Progenitor cell of endocrine pancreas (in vitro differentiated cells): Measurements from ENCODE around the gene KRT81. TPM values are rescaled to one million over a fixed set of nuclear protein-coding genes. Genes with fewer than 3 reads are reported as not detected.

Experiments used
- DNase-seq: peaks from one replicate; pipeline ENCODE4 v3.0.0; 2021; ENCODE audit warnings: low spot score; ENCODE audit not compliant: unreplicated experiment
- H3K27ac Mint-ChIP-seq: 2 replicates; pipeline ENCODE4 v1.8.0; 2021; ENCODE audit warnings: mild to moderate bottlenecking, moderate library complexity, mixed read lengths
- H3K27me3 Mint-ChIP-seq: 2 replicates; pipeline ENCODE4 v1.8.0; 2021; ENCODE audit warnings: mixed read lengths
- H3K36me3 Mint-ChIP-seq: 2 replicates; pipeline ENCODE4 v1.8.0; 2022; ENCODE audit warnings: mixed read lengths; ENCODE audit not compliant: insufficient read depth
- H3K4me1 Mint-ChIP-seq: 2 replicates; pipeline ENCODE4 v1.8.0; 2021; ENCODE audit warnings: low read depth, mixed read lengths
- H3K4me3 Mint-ChIP-seq: 2 replicates; pipeline ENCODE4 v1.8.0; 2021; ENCODE audit warnings: low read depth, mild to moderate bottlenecking, moderate library complexity, mixed read lengths
- H3K9me3 Mint-ChIP-seq: 2 replicates; pipeline ENCODE4 v1.8.0; 2021; ENCODE audit warnings: low read depth, mixed read lengths
- total RNA-seq: library from RNA; stranded (reverse); gene quantifications from 2 replicates; pipeline ENCODE4 v1.2.1, GENCODE V29; 2021
- TF ChIP-seq, protein P1 (sequence below): fragments of 200-600 bp; sonication (generic); IDR thresholded peaks from one replicate; pipeline ENCODE4 v1.5.0; 2021; ENCODE audit warnings: antibody characterized with exemption, mild to moderate bottlenecking; ENCODE audit not compliant: unreplicated experiment

KRT81 gene
- total RNA-seq, 1 donor from 2014 or later, result not detected

DNA sequence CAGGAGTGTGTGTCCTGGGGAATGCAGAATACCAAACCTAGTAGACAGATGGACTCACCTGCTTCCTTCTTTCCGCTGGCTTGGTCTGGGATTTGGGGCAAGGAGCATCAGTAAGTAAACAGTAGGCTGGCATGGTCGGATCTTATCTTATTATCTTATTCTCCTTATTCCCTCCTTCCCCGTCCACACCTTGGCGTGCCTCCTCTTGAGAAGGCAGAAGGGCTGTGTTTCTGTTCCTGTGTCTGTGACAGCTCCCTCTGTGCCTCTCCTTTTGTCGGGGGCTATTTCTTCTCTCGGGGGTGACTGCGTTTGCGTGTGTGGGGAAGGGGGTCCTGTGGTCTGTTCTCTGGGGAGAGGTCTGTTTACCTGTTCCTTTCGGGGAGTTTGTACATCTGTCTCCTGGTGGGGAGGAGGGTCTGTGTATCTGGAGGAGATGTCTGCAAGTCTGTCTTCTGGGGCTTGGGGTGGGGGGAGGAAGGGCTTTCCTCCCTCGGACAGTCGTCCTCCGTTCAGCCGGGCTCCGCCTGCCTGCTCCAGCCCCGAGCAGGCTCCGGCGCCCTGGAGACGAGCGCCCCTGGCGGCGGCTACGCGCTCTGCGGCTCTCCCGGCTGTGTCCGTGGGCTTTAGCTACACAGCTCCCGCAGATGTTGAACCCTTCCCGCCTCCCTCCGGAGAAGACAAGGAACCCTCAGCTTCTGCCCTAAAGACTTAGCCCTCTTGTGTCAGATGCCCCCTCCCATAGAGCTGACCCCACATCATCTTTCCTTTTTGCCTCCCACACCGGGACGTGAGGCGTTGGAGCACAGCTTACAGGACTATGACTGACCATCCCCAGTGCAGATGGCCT lies 12.5 kb downstream of the KRT81 start:
- H3K4me1 Mint-ChIP-seq, result peaks cover 7% of the 10 kb centered on the region
- no peaks in the 10 kb centered on the region for H3K36me3 Mint-ChIP-seq
- TF ChIP-seq, protein P1, sequence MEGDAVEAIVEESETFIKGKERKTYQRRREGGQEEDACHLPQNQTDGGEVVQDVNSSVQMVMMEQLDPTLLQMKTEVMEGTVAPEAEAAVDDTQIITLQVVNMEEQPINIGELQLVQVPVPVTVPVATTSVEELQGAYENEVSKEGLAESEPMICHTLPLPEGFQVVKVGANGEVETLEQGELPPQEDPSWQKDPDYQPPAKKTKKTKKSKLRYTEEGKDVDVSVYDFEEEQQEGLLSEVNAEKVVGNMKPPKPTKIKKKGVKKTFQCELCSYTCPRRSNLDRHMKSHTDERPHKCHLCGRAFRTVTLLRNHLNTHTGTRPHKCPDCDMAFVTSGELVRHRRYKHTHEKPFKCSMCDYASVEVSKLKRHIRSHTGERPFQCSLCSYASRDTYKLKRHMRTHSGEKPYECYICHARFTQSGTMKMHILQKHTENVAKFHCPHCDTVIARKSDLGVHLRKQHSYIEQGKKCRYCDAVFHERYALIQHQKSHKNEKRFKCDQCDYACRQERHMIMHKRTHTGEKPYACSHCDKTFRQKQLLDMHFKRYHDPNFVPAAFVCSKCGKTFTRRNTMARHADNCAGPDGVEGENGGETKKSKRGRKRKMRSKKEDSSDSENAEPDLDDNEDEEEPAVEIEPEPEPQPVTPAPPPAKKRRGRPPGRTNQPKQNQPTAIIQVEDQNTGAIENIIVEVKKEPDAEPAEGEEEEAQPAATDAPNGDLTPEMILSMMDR, result peak; percentile 99
- H3K4me3 Mint-ChIP-seq, result peak overlapping the region; percentile 68
- no peak overlapping the region for H3K27ac Mint-ChIP-seq
- peaks cover 63% of the 10 kb centered on the region for H3K27me3 Mint-ChIP-seq
- DNase-seq, result peak; percentile 79
- H3K9me3 Mint-ChIP-seq, result no peaks in the 10 kb centered on the region

DNA sequence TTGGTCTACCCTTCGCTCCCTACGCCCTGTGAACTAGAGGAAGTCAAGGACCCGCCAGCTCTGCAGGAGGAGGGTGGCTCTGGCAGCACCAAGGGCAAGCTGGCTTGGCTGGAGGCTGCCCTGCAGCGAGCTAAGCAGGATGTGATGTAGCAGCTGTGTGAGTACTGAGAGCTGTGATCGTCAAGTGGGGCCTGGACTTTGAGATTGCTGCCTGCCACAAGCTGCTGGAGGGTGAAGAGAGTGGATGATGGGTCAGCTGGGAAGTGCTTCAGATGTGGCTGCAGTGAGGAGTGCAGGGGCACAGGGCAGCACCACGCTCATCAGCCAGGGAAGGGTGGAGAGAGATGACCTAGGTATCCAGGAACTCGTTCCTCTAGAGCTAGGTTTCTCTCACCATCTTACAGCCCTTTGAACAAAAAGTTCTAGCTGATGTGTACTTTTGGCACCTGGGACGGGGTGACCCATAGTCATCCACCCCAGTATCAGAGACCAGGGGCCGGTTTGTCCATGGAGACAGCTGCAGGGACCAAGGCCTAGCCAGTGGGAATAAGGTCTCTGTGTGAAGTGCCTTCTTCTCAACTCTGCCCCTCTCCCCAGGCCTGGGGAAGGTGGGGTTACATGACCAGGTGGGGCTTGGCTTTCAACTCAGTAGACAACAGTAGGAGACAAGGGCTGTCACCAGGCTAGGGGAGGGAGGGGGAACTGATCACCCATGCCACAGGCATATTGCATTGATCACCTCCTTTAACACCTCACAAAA lies 13.7 kb downstream of the KRT81 start:
- Mint-ChIP-seq H3K36me3 (no peaks in the 10 kb centered on the region), H3K27me3 (peaks cover 69% of the 10 kb centered on the region), H3K4me3 (no peak overlapping the region), H3K9me3 (no peaks in the 10 kb centered on the region), H3K4me1 (peaks cover 7% of the 10 kb centered on the region), H3K27ac (peak overlapping the region; percentile 12)
- DNase-seq, result no peak
- TF ChIP-seq, protein P1, result no peak

DNA sequence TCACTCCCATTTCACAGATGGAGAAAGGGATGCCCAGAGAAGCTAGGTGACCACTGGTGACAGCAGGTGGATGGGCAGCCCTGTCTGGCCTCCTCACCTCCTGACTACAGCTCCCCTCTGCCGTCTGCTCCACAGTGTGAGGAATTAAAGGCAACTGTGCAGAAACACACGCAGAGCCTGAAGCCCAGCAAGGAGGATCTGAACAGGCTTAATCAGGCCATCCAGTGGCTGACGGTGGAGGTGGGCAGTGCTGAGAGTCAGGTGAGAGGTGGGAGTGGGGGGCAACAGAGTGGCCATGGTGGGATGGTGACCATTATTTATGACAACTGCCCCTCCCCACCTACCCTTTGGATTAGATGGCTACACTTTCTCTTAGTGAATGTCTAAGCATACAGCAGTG lies 15.6 kb downstream of the KRT81 start:
- Mint-ChIP-seq H3K27ac (no peak overlapping the region), H3K4me3 (no peak overlapping the region), H3K27me3 (peaks cover 77% of the 10 kb centered on the region), H3K4me1 (peaks cover 5% of the 10 kb centered on the region), H3K9me3 (no peaks in the 10 kb centered on the region), H3K36me3 (no peaks in the 10 kb centered on the region)
- TF ChIP-seq, protein P1, result no peak
- no peak for DNase-seq

DNA sequence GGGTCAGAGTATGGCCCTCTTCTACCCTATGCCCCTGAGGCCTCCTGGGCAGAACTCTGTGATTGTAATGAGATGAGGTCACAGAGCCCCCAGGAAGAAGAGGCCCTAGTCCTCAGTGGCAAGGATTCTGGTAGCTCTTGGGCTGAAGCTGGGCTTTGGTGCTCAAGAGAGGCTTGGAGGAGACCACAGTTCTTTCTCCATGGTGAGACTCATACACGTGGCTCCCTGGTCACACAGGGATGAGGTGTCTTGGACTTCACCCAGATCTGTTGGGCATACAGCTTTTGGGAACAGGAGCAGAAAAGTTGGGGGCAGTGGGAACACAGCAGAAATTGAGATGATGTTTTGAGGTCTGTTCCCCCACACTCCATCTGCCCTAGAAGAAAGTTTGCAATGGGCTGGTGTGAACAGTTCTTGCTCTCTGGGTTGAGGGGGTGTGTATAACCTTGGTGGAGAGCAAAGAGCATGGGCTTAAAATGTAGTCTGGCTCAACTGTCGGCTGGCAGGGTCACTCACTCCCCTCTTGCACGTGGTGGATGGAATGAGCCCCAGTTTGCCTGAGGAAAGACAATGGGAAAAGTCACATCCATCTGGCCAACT lies 16.7 kb downstream of the KRT81 start, which contains the start of gene KRT86:
Gene KRT86, plus strand, starts transcription at position 125 of the 600 bp plus-strand sequence. CDS start 27,272 bp downstream, outside the sequence.
- Mint-ChIP-seq H3K4me3 (no peak within 1 kb of the TSS), H3K9me3 (no peaks in the 10 kb centered on the region), H3K4me1 (peaks cover 5% of the 10 kb centered on the region), H3K36me3 (no peaks in the 10 kb centered on the region), H3K27me3 (peaks cover 75% of the 10 kb centered on the region), H3K27ac (no peak within 1 kb of the TSS)
- TF ChIP-seq, protein P1, result no peak
- DNase-seq, result no peak

DNA sequence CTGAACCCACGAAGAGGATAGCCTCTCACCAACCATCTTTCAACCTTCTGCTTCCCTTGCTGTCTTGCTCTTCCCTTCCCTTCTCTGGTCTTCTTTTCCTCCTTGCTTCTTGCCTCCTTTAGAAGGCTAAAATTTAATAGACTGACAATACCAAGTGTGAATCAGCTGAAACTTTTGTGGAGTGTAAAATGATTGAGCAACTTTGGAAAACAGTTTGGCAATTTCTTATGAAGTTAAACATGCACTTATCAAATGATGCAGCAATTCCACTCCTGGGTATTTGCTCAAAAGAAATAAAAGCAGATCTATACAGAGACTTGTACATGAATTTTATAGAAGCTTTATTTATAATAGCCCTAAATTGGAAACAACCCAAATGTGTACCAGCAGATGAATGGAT lies 20.2 kb downstream of the KRT81 start:
- no peaks in the 10 kb centered on the region for H3K4me1 Mint-ChIP-seq
- no peak for DNase-seq
- no peak overlapping the region for H3K4me3 Mint-ChIP-seq
- TF ChIP-seq, protein P1, result no peak
- peaks cover 54% of the 10 kb centered on the region for H3K27me3 Mint-ChIP-seq
- no peaks in the 10 kb centered on the region for H3K9me3 Mint-ChIP-seq
- no peak overlapping the region for H3K27ac Mint-ChIP-seq
- H3K36me3 Mint-ChIP-seq, result no peaks in the 10 kb centered on the region
